Osteoblast (primary cell): ENCODE measurements around the gene GNB5. TPM values are rescaled to one million over a fixed set of nuclear protein-coding genes. Genes with fewer than 3 reads are reported as not detected.

Experiments
- DNase-seq: peaks from one replicate; pipeline ENCODE4 v3.0.0; 2011; ENCODE audit warnings: low spot score, mixed read lengths; ENCODE audit not compliant: insufficient read length; ENCODE audit errors: missing footprints
- H2AFZ ChIP-seq: 2 replicates; pipeline ENCODE4 v1.6.0; 2011; ENCODE audit warnings: mild to moderate bottlenecking, low read length
- H3K27ac ChIP-seq: 2 replicates; pipeline ENCODE4 v1.5.1; 2011; ENCODE audit warnings: mild to moderate bottlenecking, low read depth, low read length, moderate library complexity
- H3K27me3 ChIP-seq: 2 replicates; pipeline ENCODE4 v1.6.0; 2012; ENCODE audit warnings: mild to moderate bottlenecking, control low read depth, inconsistent platforms, low read length, moderate library complexity; ENCODE audit not compliant: insufficient read depth
- H3K36me3 ChIP-seq: 2 replicates; pipeline ENCODE4 v1.5.1; 2011; ENCODE audit warnings: mild to moderate bottlenecking, low read length, control low read depth, moderate library complexity; ENCODE audit not compliant: insufficient read depth
- H3K4me1 ChIP-seq: 2 replicates; pipeline ENCODE4 v1.5.1; 2011; ENCODE audit warnings: mild to moderate bottlenecking, low read length, control low read depth, moderate library complexity; ENCODE audit not compliant: insufficient read depth
- H3K4me2 ChIP-seq: 2 replicates; pipeline ENCODE4 v1.6.0; 2011; ENCODE audit warnings: mild to moderate bottlenecking, low read length; ENCODE audit not compliant: insufficient read depth
- H3K4me3 ChIP-seq: fragments of 200-600 bp; sonication (generic); 3 replicates; pipeline ENCODE4 v1.5.1; 2012; ENCODE audit warnings: mild to moderate bottlenecking, low read length, inconsistent platforms; ENCODE audit not compliant: insufficient read depth
- H3K79me2 ChIP-seq: 2 replicates; pipeline ENCODE4 v1.6.0; 2012; ENCODE audit warnings: mild to moderate bottlenecking, low read length, control low read depth, inconsistent platforms; ENCODE audit not compliant: insufficient read depth
- H3K9me3 ChIP-seq: 2 replicates; pipeline ENCODE4 v1.5.1; 2011; ENCODE audit warnings: low read depth, low read length, control low read depth
- H4K20me1 ChIP-seq: 2 replicates; pipeline ENCODE4 v1.6.0; 2012; ENCODE audit warnings: mild to moderate bottlenecking, low read length, control low read depth; ENCODE audit not compliant: insufficient read depth
- CTCF ChIP-seq: IDR thresholded peaks from 2 replicates; pipeline ENCODE4 v1.5.1; 2011; ENCODE audit warnings: mild to moderate bottlenecking, low read depth, low read length, moderate library complexity; ENCODE audit errors: extremely low read depth
- total RNA-seq: library from RNA; depleted of rRNA; stranded (reverse); fragments of >200 nt; gene quantifications from 2 replicates; pipeline ENCODE4 v1.2.3, GENCODE V29; 2012

Gene GNB5
- total RNA-seq, 1 donor, result 26.4 TPM

- no peak for DNase-seq
- Histone ChIP-seq H3K27me3 (no peaks in the 10 kb centered on the region), H3K4me1 (peaks cover 8% of the 10 kb centered on the region), H3K79me2 (no peaks in the 10 kb centered on the region), H2AFZ (no peak overlapping the region), H3K9me3 (no peaks in the 10 kb centered on the region), H4K20me1 (no peaks in the 10 kb centered on the region), H3K27ac (no peak overlapping the region), H3K4me3 (no peak overlapping the region), H3K4me2 (no peak overlapping the region), H3K36me3 (no peaks in the 10 kb centered on the region)
- no peak for TF ChIP-seq CTCF
Observed at GRCh38 chr15:52121896-52122295, 69.3 kb downstream of the GNB5 start.

GRCh38 chr15:52121006-52121405 is 70.2 kb downstream of the GNB5 start:
- Histone ChIP-seq H3K4me1 (peaks cover 8% of the 10 kb centered on the region), H3K27ac (no peak overlapping the region), H3K27me3 (no peaks in the 10 kb centered on the region), H3K4me3 (no peak overlapping the region), H3K4me2 (no peak overlapping the region), H3K9me3 (no peaks in the 10 kb centered on the region), H3K36me3 (no peaks in the 10 kb centered on the region), H3K79me2 (no peaks in the 10 kb centered on the region), H2AFZ (no peak overlapping the region), H4K20me1 (no peaks in the 10 kb centered on the region)
- no peak for DNase-seq
- TF ChIP-seq CTCF, result no peak

- H3K27ac ChIP-seq, result no peak overlapping the region
- H2AFZ ChIP-seq, result no peak overlapping the region
- peaks cover 3% of the 10 kb centered on the region for H3K27me3 ChIP-seq
- peaks cover 8% of the 10 kb centered on the region for H3K4me1 ChIP-seq
- no peaks in the 10 kb centered on the region for H3K9me3 ChIP-seq
- TF ChIP-seq CTCF, result no peak
- no peak overlapping the region for H3K4me2 ChIP-seq
- no peaks in the 10 kb centered on the region for H3K79me2 ChIP-seq
- H3K36me3 ChIP-seq, result no peaks in the 10 kb centered on the region
- H4K20me1 ChIP-seq, result no peaks in the 10 kb centered on the region
- DNase-seq, result no peak
- no peak overlapping the region for H3K4me3 ChIP-seq
Observed at GRCh38 chr15:52120488-52120887, 70.7 kb downstream of the GNB5 start.

- no peak overlapping the region for H2AFZ ChIP-seq
- no peaks in the 10 kb centered on the region for H3K36me3 ChIP-seq
- H3K4me3 ChIP-seq, result no peak overlapping the region
- no peak overlapping the region for H3K27ac ChIP-seq
- peaks cover 5% of the 10 kb centered on the region for H3K27me3 ChIP-seq
- H3K4me1 ChIP-seq, result no peaks in the 10 kb centered on the region
- DNase-seq, result no peak
- H4K20me1 ChIP-seq, result no peaks in the 10 kb centered on the region
- no peaks in the 10 kb centered on the region for H3K9me3 ChIP-seq
- no peak overlapping the region for H3K4me2 ChIP-seq
- TF ChIP-seq CTCF, result no peak
- no peaks in the 10 kb centered on the region for H3K79me2 ChIP-seq
Observed at GRCh38 chr15:52118969-52119749, 72.0 kb downstream of the GNB5 start.
